Loucy (cell line): ENCODE results near the gene MCM3AP.

ENCODE experiments used
- H2AFZ ChIP-seq: fragments of 200-600 bp; sonication (generic); 2 replicates; pipeline ENCODE4 v1.6.0; 2016; ENCODE audit warnings: antibody characterized with exemption, mild to moderate bottlenecking, low read length, moderate library complexity
- H3F3A ChIP-seq: fragments of 200-600 bp; 2 replicates; pipeline ENCODE4 v1.6.0; 2016; ENCODE audit warnings: antibody characterized with exemption, low read depth, mild to moderate bottlenecking
- H3K27me3 ChIP-seq: fragments of 200-600 bp; sonication (generic); 2 replicates; pipeline ENCODE4 v1.6.1; 2014; ENCODE audit warnings: low read length, mild to moderate bottlenecking; ENCODE audit not compliant: insufficient read depth, poor library complexity, severe bottlenecking
- H3K36me3 ChIP-seq: fragments of 200-600 bp; sonication (generic); 2 replicates; pipeline ENCODE4 v1.6.1; 2016; ENCODE audit warnings: low read length; ENCODE audit not compliant: insufficient read depth
- H3K4me1 ChIP-seq: fragments of 200-600 bp; sonication (generic); 2 replicates; pipeline ENCODE4 v1.5.1; 2014; ENCODE audit warnings: low read length, mild to moderate bottlenecking; ENCODE audit not compliant: insufficient read depth, poor library complexity, severe bottlenecking
- H3K4me2 ChIP-seq: fragments of 200-600 bp; sonication (generic); 2 replicates; pipeline ENCODE4 v1.6.0; 2014; ENCODE audit warnings: antibody characterized with exemption, low read length, low read depth, mild to moderate bottlenecking; ENCODE audit not compliant: poor library complexity, severe bottlenecking
- H3K4me3 ChIP-seq: fragments of 200-600 bp; sonication (generic); 2 replicates; pipeline ENCODE4 v1.5.1; 2014; ENCODE audit warnings: low read length, mild to moderate bottlenecking, mixed read lengths; ENCODE audit not compliant: poor library complexity, severe bottlenecking
- H3K79me2 ChIP-seq: fragments of 200-600 bp; sonication (generic); 2 replicates; pipeline ENCODE4 v1.6.1; 2014; ENCODE audit warnings: low read length; ENCODE audit not compliant: insufficient read depth
- H3K9ac ChIP-seq: fragments of 200-600 bp; sonication (generic); 2 replicates; pipeline ENCODE4 v1.6.0; 2014; ENCODE audit warnings: mild to moderate bottlenecking, low read depth, low read length, moderate library complexity; ENCODE audit not compliant: poor library complexity, severe bottlenecking
- H3K9me2 ChIP-seq: fragments of 200-600 bp; sonication (generic); replicated peaks from 2 replicates; pipeline ENCODE4 v1.6.1; 2016; ENCODE audit warnings: low read depth, low read length, mixed read lengths
- H3K9me3 ChIP-seq: fragments of 200-600 bp; sonication (generic); 2 replicates; pipeline ENCODE4 v1.6.1; 2014; ENCODE audit warnings: mild to moderate bottlenecking, antibody characterized with exemption, low read length, low read depth; ENCODE audit not compliant: insufficient read depth
- H4K20me1 ChIP-seq: fragments of 200-600 bp; sonication (generic); 2 replicates; pipeline ENCODE4 v1.6.0; 2014; ENCODE audit warnings: antibody characterized with exemption, low read length, mild to moderate bottlenecking; ENCODE audit not compliant: insufficient read depth, poor library complexity, severe bottlenecking
- CTCF ChIP-seq: fragments of 200-600 bp; sonication (generic); conservative IDR thresholded peaks from 2 replicates; pipeline ENCODE4 v1.5.1; 2014; ENCODE audit warnings: mild to moderate bottlenecking, antibody characterized with exemption, low read length
- EZH2phosphoT487 ChIP-seq: fragments of 200-600 bp; IDR thresholded peaks from 2 replicates; pipeline ENCODE4 v1.6.1; 2018; ENCODE audit warnings: antibody characterized with exemption, mild to moderate bottlenecking, moderate library complexity, borderline replicate concordance

MCM3AP gene

GRCh38 chr21:46252840-46253239, 32.6 kb downstream of the MCM3AP start:
- no peak overlapping the region for H3K4me3 ChIP-seq
- H3K4me1 ChIP-seq: peaks cover 48% of the 10 kb centered on the region
- H3K9me3 ChIP-seq: no peaks in the 10 kb centered on the region
- H3K79me2 ChIP-seq: no peaks in the 10 kb centered on the region
- H3K9me2 ChIP-seq: no peaks in the 10 kb centered on the region
- no peak overlapping the region for H2AFZ ChIP-seq
- H3K36me3 ChIP-seq: peaks cover 71% of the 10 kb centered on the region; the same call in 1 of the 2 replicates
- H3F3A ChIP-seq: peaks cover 10% of the 10 kb centered on the region
- no peaks in the 10 kb centered on the region for H4K20me1 ChIP-seq
- peak overlapping the region; percentile 65 for H3K4me2 ChIP-seq
- peak overlapping the region; percentile 45 for H3K9ac ChIP-seq
- TF ChIP-seq CTCF (no peak), EZH2phosphoT487 (no peak)
- H3K27me3 ChIP-seq: no peaks in the 10 kb centered on the region

- H3K4me1 ChIP-seq: peaks cover 31% of the 10 kb centered on the region
- H4K20me1 ChIP-seq: no peaks in the 10 kb centered on the region
- H3K79me2 ChIP-seq: no peaks in the 10 kb centered on the region
- no peak overlapping the region for H3K4me3 ChIP-seq
- H3K27me3 ChIP-seq: no peaks in the 10 kb centered on the region
- no peaks in the 10 kb centered on the region for H3K9me3 ChIP-seq
- H3K9me2 ChIP-seq: no peaks in the 10 kb centered on the region
- peaks cover 69% of the 10 kb centered on the region; the same call in 1 of the 2 replicates for H3K36me3 ChIP-seq
- H2AFZ ChIP-seq: no peak overlapping the region
- H3K9ac ChIP-seq: no peak overlapping the region
- TF ChIP-seq EZH2phosphoT487 (no peak), CTCF (no peak)
- H3F3A ChIP-seq: peaks cover 10% of the 10 kb centered on the region
- peak overlapping the region; percentile 3 for H3K4me2 ChIP-seq
These were observed 35.2 kb downstream of the MCM3AP start for GRCh38 chr21:46250146-46250725.

- peaks cover 80% of the 10 kb centered on the region; the same call in 1 of the 2 replicates for H3K36me3 ChIP-seq
These were observed 36.6 kb downstream of the MCM3AP start for GRCh38 chr21:46248827-46249226.

More at GRCh38 chr21:46248827-46249226, 36.6 kb downstream of the MCM3AP start:
- Histone ChIP-seq H3K9me3 (no peaks in the 10 kb centered on the region), H3K4me3 (no peak overlapping the region), H4K20me1 (no peaks in the 10 kb centered on the region), H3K27me3 (no peaks in the 10 kb centered on the region), H3K79me2 (no peaks in the 10 kb centered on the region), H3K9ac (no peak overlapping the region), H2AFZ (no peak overlapping the region), H3K4me2 (no peak overlapping the region), H3K4me1 (peaks cover 18% of the 10 kb centered on the region), H3K9me2 (no peaks in the 10 kb centered on the region), H3F3A (no peaks in the 10 kb centered on the region)
- TF ChIP-seq EZH2phosphoT487: no peak
- TF ChIP-seq CTCF: no peak
